K562 (cell line): ENCODE data around the gene PHTF1. TPM values are rescaled to one million over a fixed set of nuclear protein-coding genes. Genes with fewer than 3 reads are reported as not detected.

ENCODE experiments used
- ATAC-seq: fragments of 200-7000 bp; cut with Tn5 transposase; 3 replicates; pipeline ENCODE4 v1.9.1; 2020; ENCODE audit warnings: moderate library complexity
- BruUV-seq: library from RNA; stranded (reverse); fragments of 400-500 nt; replicated peaks from 2 replicates; lab custom pipeline; 2021; lab: Mats Ljungman, UMichigan
- CTCF ChIA-PET: fragments of 300-600 bp; formaldehyde crosslinking; extraction: SDS; loops from one replicate; lab custom pipeline; 2021; ENCODE audit warnings: low intra/inter-chr PET ratio; lab: Yijun Ruan, JAX
- POLR2A ChIA-PET: fragments of 300-600, 350-650 bp; sonication (Branson Sonifier 250); formaldehyde crosslinking; extraction: SDS; loops from one replicate; lab custom pipeline; 2021; ENCODE audit warnings: antibody characterized with exemption, inconsistent platforms; lab: Yijun Ruan, JAX
- DNase-seq, 4 experiments: peaks; one replicate each; pipeline versions ENCODE4 v3.0.0 to v3.0.0-alpha.2; 2011 to 2018; ENCODE audit warnings: low spot score in 3 of 4, mixed read lengths in 3 of 4; ENCODE audit errors: extremely low read depth in 1 of 4
- FAIRE-seq: peaks from 2 replicates; lab custom pipeline; 2011; peaks lifted over from hg19 to GRCh38; lab: Jason Lieb, UNC
- H2AFZ ChIP-seq: 2 replicates; pipeline ENCODE4 v1.6.0; 2011; ENCODE audit warnings: low read depth, low read length, control low read depth, inconsistent platforms
- H3K27ac ChIP-seq: fragments of 200-600 bp; 3 replicates; pipeline ENCODE4 v1.8.0; 2011; ENCODE audit warnings: low read depth, mild to moderate bottlenecking, control low read depth, inconsistent platforms, low read length, moderate library complexity, mixed read lengths; ENCODE audit errors: extremely low read depth
- H3K27me3 ChIP-seq, 2 experiments: fragments of 300-600 bp in 1 of 2; 2 replicates in 1 of 2; 3 replicates in 1 of 2; pipeline versions ENCODE4 v1.6.0 to v1.8.0; 2011; ENCODE audit warnings: inconsistent platforms in 2 of 2, low read length in 2 of 2, mild to moderate bottlenecking in 1 of 2, mixed read lengths in 1 of 2, moderate library complexity in 1 of 2; ENCODE audit not compliant: control insufficient read depth in 2 of 2, insufficient read depth in 2 of 2
- H3K36me3 ChIP-seq: fragments of 300-600 bp; 3 replicates; pipeline ENCODE4 v1.8.0; 2011; ENCODE audit warnings: mild to moderate bottlenecking, low read length, inconsistent platforms; ENCODE audit not compliant: control insufficient read depth, insufficient read depth
- H3K4me1 ChIP-seq, 2 experiments: fragments of 200-600 bp in 1 of 2; replicated peaks in 1 of 2; 2 replicates in 1 of 2; 3 replicates in 1 of 2; pipeline versions ENCODE4 v1.5.1 to v1.8.0; 2011; ENCODE audit warnings: inconsistent platforms in 2 of 2, low read length in 2 of 2, mild to moderate bottlenecking in 1 of 2, mixed read lengths in 1 of 2, moderate library complexity in 1 of 2; ENCODE audit not compliant: control insufficient read depth in 2 of 2, insufficient read depth in 2 of 2
- H3K4me2 ChIP-seq: 2 replicates; pipeline ENCODE4 v1.6.1; 2011; ENCODE audit warnings: low read length, control low read depth, inconsistent platforms, mixed read lengths; ENCODE audit not compliant: insufficient read depth
- H3K4me3 ChIP-seq: fragments of 200-600 bp; sonication (generic), shearing (Covaris generic); 2 replicates; pipeline ENCODE4 v1.5.1; 2016; ENCODE audit warnings: control low read depth, inconsistent platforms
- H3K79me2 ChIP-seq: fragments of 200-600 bp; 3 replicates; pipeline ENCODE4 v1.8.0; 2011; ENCODE audit warnings: low read length, inconsistent platforms; ENCODE audit not compliant: control insufficient read depth, insufficient read depth
- H3K9ac ChIP-seq, 2 experiments: 2 replicates each; pipeline versions ENCODE4 v1.6.0 to v1.6.1; 2011; ENCODE audit warnings: low read depth in 2 of 2, low read length in 2 of 2, control low read depth in 1 of 2, inconsistent platforms in 1 of 2, mild to moderate bottlenecking in 1 of 2, mixed read lengths in 1 of 2; ENCODE audit not compliant: insufficient read depth in 1 of 2
- H3K9me1 ChIP-seq: one replicate; pipeline ENCODE4 v1.6.0; 2011; ENCODE audit warnings: inconsistent platforms, mild to moderate bottlenecking, low read length, moderate library complexity; ENCODE audit not compliant: control insufficient read depth, insufficient read depth
- H3K9me3 ChIP-seq: replicated peaks from 2 replicates; pipeline ENCODE4 v1.5.1; 2011; ENCODE audit warnings: low read depth, low read length, inconsistent platforms; ENCODE audit not compliant: control insufficient read depth, insufficient read depth
- H4K20me1 ChIP-seq: replicated peaks from 2 replicates; pipeline ENCODE4 v1.6.1; 2011; ENCODE audit warnings: low read length, inconsistent platforms, mixed read lengths; ENCODE audit not compliant: control insufficient read depth, insufficient read depth
- CBFA2T3 ChIP-seq: fragments of 450-650 bp; IDR thresholded peaks from 2 replicates; pipeline ENCODE4 v1.6.1; 2017
- CEBPB ChIP-seq: fragments of 450-650 bp; IDR thresholded peaks from 2 replicates; pipeline ENCODE4 v1.6.1; 2016; ENCODE audit warnings: missing genetic modification characterization, missing compliant biosample characterization
- CTBP1 ChIP-seq: fragments of 450-650 bp; IDR thresholded peaks from 2 replicates; pipeline ENCODE4 v1.6.1; 2016; ENCODE audit warnings: borderline replicate concordance
- E2F4 ChIP-seq: sonication (generic); formaldehyde crosslinking; IDR thresholded peaks from 2 replicates; pipeline ENCODE4 v1.8.0; 2022; ENCODE audit warnings: mild to moderate bottlenecking, low read depth, missing genetic modification reagents
- ESRRB ChIP-seq: fragments of 250-450 bp; sonication (Bioruptor Pico); IDR thresholded peaks from 2 replicates; pipeline ENCODE4 v1.5.0; 2020; ENCODE audit warnings: mild to moderate bottlenecking, moderate library complexity, borderline replicate concordance
- NFE2L1 ChIP-seq: fragments of 450-650 bp; IDR thresholded peaks from 2 replicates; pipeline ENCODE4 v1.6.1; 2016; ENCODE audit warnings: missing genetic modification characterization, low read depth, mild to moderate bottlenecking, missing compliant biosample characterization, moderate library complexity, borderline replicate concordance
- NFXL1 ChIP-seq: fragments of 450-650 bp; formaldehyde crosslinking; IDR thresholded peaks from 2 replicates; pipeline ENCODE4 v1.4.0; 2021; ENCODE audit warnings: mild to moderate bottlenecking
- PBX2 ChIP-seq, 2 experiments: IDR thresholded peaks in 1 of 2; conservative IDR thresholded peaks in 1 of 2; 2 replicates each; pipeline ENCODE4 v1.6.1; 2016; ENCODE audit warnings: low read depth in 2 of 2, mild to moderate bottlenecking in 1 of 2, missing compliant biosample characterization in 1 of 2, missing genetic modification characterization in 1 of 2, moderate library complexity in 1 of 2
- PHF21A ChIP-seq: fragments of 450-650 bp; IDR thresholded peaks from 2 replicates; pipeline ENCODE4 v1.6.1; 2017; ENCODE audit warnings: low read depth, borderline replicate concordance
- SRF ChIP-seq, 2 experiments: fragments of 250-450, 450-650 bp in 1 of 2; sonication (Bioruptor Pico) in 1 of 2; sonication (generic) in 1 of 2; formaldehyde crosslinking; IDR thresholded peaks; 2 replicates each; pipeline versions ENCODE4 v1.5.0 to v1.5.1; 2020 to 2022; ENCODE audit warnings: mild to moderate bottlenecking in 1 of 2, missing genetic modification reagents in 1 of 2
- ZBTB33 ChIP-seq: sonication (generic); formaldehyde crosslinking; IDR thresholded peaks from 2 replicates; pipeline ENCODE4 v1.8.1; 2023; ENCODE audit warnings: mild to moderate bottlenecking, missing genetic modification reagents
- ZNF696 ChIP-seq: fragments of 250-450 bp; sonication (Bioruptor Pico); conservative IDR thresholded peaks from 2 replicates; pipeline ENCODE4 v1.4.0; 2020; ENCODE audit warnings: mild to moderate bottlenecking, moderate library complexity
- ZNF717 ChIP-seq: fragments of 250-450 bp; sonication (Bioruptor Pico); IDR thresholded peaks from 2 replicates; pipeline ENCODE4 v1.5.0; 2021
- WGBS: fragments of 100-300 bp; shearing (Covaris generic); methylation state at CpG from one replicate; pipeline ENCODE4 v1.1.6; 2016; ENCODE audit warnings: low coverage, mixed read lengths; ENCODE audit not compliant: insufficient coverage; ENCODE audit errors: missing lambda C conversion rate; 5-methylcytosine and 5-hydroxymethylcytosine counted together
- in situ Hi-C: fragments of 300-500 bp; cut with MboI; formaldehyde crosslinking; loops from 4 replicates; pipeline ENCODE4 v1.15.0; 2018; ENCODE audit warnings: inconsistent platforms, mixed read lengths
- intact Hi-C: fragments of 100-400 bp; cut with micrococcal nuclease; formaldehyde crosslinking; loops from 2 replicates; pipeline ENCODE4 v1.14.2; 2022
- polyA plus RNA-seq, 8 experiments: library from polyadenylated mRNA; depleted of rRNA in 4 of 8; stranded (reverse) in 5 of 8; unstranded in 3 of 8; fragments of >200 nt; fragmentation: Nextera tagmentation in 2 of 8; fragmentation: Illumina TruSeq in 1 of 8; extraction: Ambion mirVana in 2 of 8; extraction: Trizol in 1 of 8; gene quantifications; 2 replicates each; pipeline versions ENCODE4 v1.2.1 to v1.2.3, GENCODE V29; 2011 to 2014; ENCODE audit warnings: inconsistent platforms in 1 of 8, missing spikeins in 1 of 8
- total RNA-seq, 7 experiments: library from RNA; depleted of rRNA in 6 of 7; stranded (reverse); fragments of >200 nt in 6 of 7; fragmentation: Illumina TruSeq in 2 of 7; extraction: Trizol in 2 of 7; gene quantifications; 2 replicates each; pipeline versions ENCODE4 v1.2.1 to v1.2.3, GENCODE V29; 2011 to 2021; ENCODE audit warnings: low replicate concordance in 1 of 7

PHTF1 gene
- total and polyA plus RNA-seq, 9 of the 15 experiments (the other 6 are each of a cell fraction or from before 2014, with no cell fraction given) = 8.4 to 36.2 (median 23.0) TPM

- no peaks in the 10 kb centered on the region for H3K9me1 ChIP-seq
- H3K79me2 ChIP-seq = no peaks in the 10 kb centered on the region
- WGBS = 43% methylated on average over 7 of the region's 7 CpGs
- peaks cover 0 to 15% of the 10 kb centered on the region in 2 experiments; a peak in 4 of 5 replicates for H3K4me1 ChIP-seq
- POLR2A ChIA-PET = interaction anchor here (0.9 to 1.4 kb wide), 3 partner anchors 11 to 22 kb away, joined by 3 to 5 read pairs (median 4); no protein-coding TSS in a partner anchor
- peak in 1 of 4 experiments; percentile 41 for DNase-seq
- no peak overlapping the region for H3K4me2 ChIP-seq
- H3K4me3 ChIP-seq = no peak overlapping the region
- no peaks in the 10 kb centered on the region for H3K9me3 ChIP-seq
- no peak overlapping the region for H3K9ac ChIP-seq
- FAIRE-seq = no peak
- in situ Hi-C loops = loop anchor here (5.0 kb wide), 1 partner anchor 869 kb away; no protein-coding TSS in a partner anchor
- H3K27ac ChIP-seq = no peak overlapping the region
- CTCF ChIA-PET = no interaction called here
- intact Hi-C loops = loop anchor here (10.0 kb wide), 1 partner anchor 293 kb away; the partner anchor contains the start of gene OLFML3
- H3K27me3 ChIP-seq = no peaks in the 10 kb centered on the region
- H3K36me3 ChIP-seq = no peaks in the 10 kb centered on the region
- no peaks in the 10 kb centered on the region for H4K20me1 ChIP-seq
- 0 out of 3 replicates have a peak, but pooled peaks have one; percentile 18 for ATAC-seq
- H2AFZ ChIP-seq = no peak overlapping the region
- BruUV-seq = no TSS peak
- peak; percentile 25; the same call in 1 of the 2 replicates for TF ChIP-seq NFE2L1
- TF ChIP-seq SRF (CRISPR knock-in tag; IDR thresholded peaks at IDR 0.05) = no peak
- no peak for TF ChIP-seq CEBPB
- peak; percentile 71 for TF ChIP-seq CBFA2T3
- TF ChIP-seq PHF21A = peak; percentile 94; the same call in 1 of the 2 replicates
- no peak for TF ChIP-seq ZNF717 (CRISPR knock-in tag)
- no peak for TF ChIP-seq NFXL1
- no peak for TF ChIP-seq PBX2 (CRISPR knock-in tag; IDR thresholded peaks at IDR 0.05; ENCODE audit: low read depth)
- peak; percentile 84 for TF ChIP-seq PBX2 (tag; conservative IDR thresholded peaks at IDR 0.05; ENCODE audit: low read depth)
- TF ChIP-seq CTBP1 = no peak
- TF ChIP-seq ESRRB (CRISPR knock-in tag) = no peak
- no peak for TF ChIP-seq ZNF696 (CRISPR knock-in tag)
- TF ChIP-seq ZBTB33 (CRISPR knock-in tag) = no peak
- TF ChIP-seq E2F4 = no peak
Measured at GRCh38 chr1:113681596-113682337, 77.5 kb downstream of the PHTF1 start.
